ENCODE data around the gene MFN2. TPM values are rescaled to one million over a fixed set of nuclear protein-coding genes. Genes with fewer than 3 reads are reported as not detected.
A peak's percentile ranks its signal among the peaks of the same experiment; 100 is the strongest.
"Not testable (repeated sequence)": the region's sequence is repeated elsewhere in the genome, so short reads cannot be mapped to it uniquely, and the experiment has no call there.

Gene MFN2
- total RNA-seq, 1 donor from 2014 or later = 37.6 TPM

GRCh38 chr1:12031039-12031980 lies 51.1 kb downstream of the MFN2 start:
- H3K4me1 ChIP-seq (ENCODE audit: control insufficient read depth in 3 of 3, insufficient read depth in 3 of 3, low read length in 3 of 3) = no peaks in the 10 kb centered on the region
- H3K27ac ChIP-seq (ENCODE audit: low read depth, low read length) = no peak overlapping the region
- no peaks in the 10 kb centered on the region for H3K9me3 ChIP-seq (ENCODE audit: control insufficient read depth in 3 of 3, low read length in 3 of 3)
- H3K36me3 ChIP-seq (ENCODE audit: control insufficient read depth in 3 of 3, insufficient read depth in 3 of 3, low read length in 3 of 3) = peaks cover 22 to 27% (median 26%) of the 10 kb centered on the region in 3 donors
- no peak overlapping the region for H3K4me3 ChIP-seq (ENCODE audit: low read length in 3 of 3)
- no peaks in the 10 kb centered on the region for H3K27me3 ChIP-seq (ENCODE audit: control insufficient read depth in 3 of 3, insufficient read depth in 3 of 3, low read length in 3 of 3)
- no peak overlapping the region for H3K9ac ChIP-seq (ENCODE audit: low read depth in 1 of 3, low read length in 3 of 3)

- Histone ChIP-seq H3K36me3 (ENCODE audit: control insufficient read depth in 3 of 3, insufficient read depth in 3 of 3, low read length in 3 of 3) (peaks cover 14 to 22% (median 21%) of the 10 kb centered on the region in 3 donors), H3K9ac (ENCODE audit: low read depth in 1 of 3, low read length in 3 of 3) (no peak overlapping the region), H3K4me1 (ENCODE audit: control insufficient read depth in 3 of 3, insufficient read depth in 3 of 3, low read length in 3 of 3) (no peaks in the 10 kb centered on the region), H3K27me3 (ENCODE audit: control insufficient read depth in 3 of 3, insufficient read depth in 3 of 3, low read length in 3 of 3) (no peaks in the 10 kb centered on the region), H3K4me3 (ENCODE audit: low read length in 3 of 3) (no peak overlapping the region), H3K9me3 (ENCODE audit: control insufficient read depth in 3 of 3, low read length in 3 of 3) (no peaks in the 10 kb centered on the region), H3K27ac (ENCODE audit: low read depth, low read length) (no peak overlapping the region)
Measured at GRCh38 chr1:12032161-12032621, 51.9 kb downstream of the MFN2 start.

- not testable (repeated sequence) for H3K4me3 ChIP-seq (ENCODE audit: low read length in 3 of 3); H3K27me3 ChIP-seq (ENCODE audit: control insufficient read depth in 3 of 3, insufficient read depth in 3 of 3, low read length in 3 of 3); H3K27ac ChIP-seq (ENCODE audit: low read depth, low read length); H3K4me1 ChIP-seq (ENCODE audit: control insufficient read depth in 3 of 3, insufficient read depth in 3 of 3, low read length in 3 of 3); H3K9ac ChIP-seq (ENCODE audit: low read depth in 1 of 3, low read length in 3 of 3); H3K9me3 ChIP-seq (ENCODE audit: control insufficient read depth in 3 of 3, low read length in 3 of 3)
- peaks cover 8 to 21% (median 17%) of the 10 kb centered on the region in 3 donors for H3K36me3 ChIP-seq (ENCODE audit: control insufficient read depth in 3 of 3, insufficient read depth in 3 of 3, low read length in 3 of 3)
Measured at GRCh38 chr1:12033441-12033840, 53.2 kb downstream of the MFN2 start.

GRCh38 chr1:12034381-12034801 lies 54.1 kb downstream of the MFN2 start:
- H3K4me1 ChIP-seq (ENCODE audit: control insufficient read depth in 3 of 3, insufficient read depth in 3 of 3, low read length in 3 of 3) = no peaks in the 10 kb centered on the region
- no peak overlapping the region for H3K9ac ChIP-seq (ENCODE audit: low read depth in 1 of 3, low read length in 3 of 3)
- peaks cover 8 to 13% (median 12%) of the 10 kb centered on the region in 3 donors for H3K36me3 ChIP-seq (ENCODE audit: control insufficient read depth in 3 of 3, insufficient read depth in 3 of 3, low read length in 3 of 3)
- no peaks in the 10 kb centered on the region for H3K9me3 ChIP-seq (ENCODE audit: control insufficient read depth in 3 of 3, low read length in 3 of 3)
- peak overlapping the region; percentile 15 for H3K27ac ChIP-seq (ENCODE audit: low read depth, low read length)
- H3K27me3 ChIP-seq (ENCODE audit: control insufficient read depth in 3 of 3, insufficient read depth in 3 of 3, low read length in 3 of 3) = no peaks in the 10 kb centered on the region
- H3K4me3 ChIP-seq (ENCODE audit: low read length in 3 of 3) = no peak overlapping the region

- no peaks in the 10 kb centered on the region for H3K27me3 ChIP-seq (ENCODE audit: control insufficient read depth in 3 of 3, insufficient read depth in 3 of 3, low read length in 3 of 3)
- H3K36me3 ChIP-seq (ENCODE audit: control insufficient read depth in 3 of 3, insufficient read depth in 3 of 3, low read length in 3 of 3) = peaks cover 5 to 10% (median 5%) of the 10 kb centered on the region in 3 donors
- no peaks in the 10 kb centered on the region for H3K9me3 ChIP-seq (ENCODE audit: control insufficient read depth in 3 of 3, low read length in 3 of 3)
- H3K4me3 ChIP-seq (ENCODE audit: low read length in 3 of 3) = no peak overlapping the region
- H3K27ac ChIP-seq (ENCODE audit: low read depth, low read length) = no peak overlapping the region
- H3K9ac ChIP-seq (ENCODE audit: low read depth in 1 of 3, low read length in 3 of 3) = no peak overlapping the region
- H3K4me1 ChIP-seq (ENCODE audit: control insufficient read depth in 3 of 3, insufficient read depth in 3 of 3, low read length in 3 of 3) = no peaks in the 10 kb centered on the region
Measured at GRCh38 chr1:12035312-12035711, 55.1 kb downstream of the MFN2 start.

GRCh38 chr1:12037486-12038355 lies 57.5 kb downstream of the MFN2 start:
- H3K4me3 ChIP-seq (ENCODE audit: low read length in 3 of 3) = no peak overlapping the region
- no peak overlapping the region for H3K9ac ChIP-seq (ENCODE audit: low read depth in 1 of 3, low read length in 3 of 3)
- H3K36me3 ChIP-seq (ENCODE audit: control insufficient read depth in 3 of 3, insufficient read depth in 3 of 3, low read length in 3 of 3) = no peaks in the 10 kb centered on the region
- no peak overlapping the region for H3K27ac ChIP-seq (ENCODE audit: low read depth, low read length)
- no peaks in the 10 kb centered on the region for H3K9me3 ChIP-seq (ENCODE audit: control insufficient read depth in 3 of 3, low read length in 3 of 3)
- H3K4me1 ChIP-seq (ENCODE audit: control insufficient read depth in 3 of 3, insufficient read depth in 3 of 3, low read length in 3 of 3) = no peaks in the 10 kb centered on the region
- H3K27me3 ChIP-seq (ENCODE audit: control insufficient read depth in 3 of 3, insufficient read depth in 3 of 3, low read length in 3 of 3) = no peaks in the 10 kb centered on the region

- Histone ChIP-seq H3K9me3 (ENCODE audit: control insufficient read depth in 3 of 3, low read length in 3 of 3) (no peaks in the 10 kb centered on the region), H3K36me3 (ENCODE audit: control insufficient read depth in 3 of 3, insufficient read depth in 3 of 3, low read length in 3 of 3) (no peaks in the 10 kb centered on the region), H3K4me3 (ENCODE audit: low read length in 3 of 3) (no peak overlapping the region), H3K4me1 (ENCODE audit: control insufficient read depth in 3 of 3, insufficient read depth in 3 of 3, low read length in 3 of 3) (no peaks in the 10 kb centered on the region), H3K27ac (ENCODE audit: low read depth, low read length) (no peak overlapping the region), H3K9ac (ENCODE audit: low read depth in 1 of 3, low read length in 3 of 3) (no peak overlapping the region), H3K27me3 (ENCODE audit: control insufficient read depth in 3 of 3, insufficient read depth in 3 of 3, low read length in 3 of 3) (no peaks in the 10 kb centered on the region)
Measured at GRCh38 chr1:12038356-12039163, 58.3 kb downstream of the MFN2 start.

GRCh38 chr1:12039164-12039525 lies 58.9 kb downstream of the MFN2 start:
- Histone ChIP-seq H3K36me3 (ENCODE audit: control insufficient read depth in 3 of 3, insufficient read depth in 3 of 3, low read length in 3 of 3) (no peaks in the 10 kb centered on the region), H3K27me3 (ENCODE audit: control insufficient read depth in 3 of 3, insufficient read depth in 3 of 3, low read length in 3 of 3) (no peaks in the 10 kb centered on the region), H3K9me3 (ENCODE audit: control insufficient read depth in 3 of 3, low read length in 3 of 3) (no peaks in the 10 kb centered on the region), H3K27ac (ENCODE audit: low read depth, low read length) (no peak overlapping the region), H3K4me1 (ENCODE audit: control insufficient read depth in 3 of 3, insufficient read depth in 3 of 3, low read length in 3 of 3) (no peaks in the 10 kb centered on the region), H3K9ac (ENCODE audit: low read depth in 1 of 3, low read length in 3 of 3) (no peak overlapping the region), H3K4me3 (ENCODE audit: low read length in 3 of 3) (no peak overlapping the region)

- not testable (repeated sequence) for H3K4me1 ChIP-seq (ENCODE audit: control insufficient read depth in 3 of 3, insufficient read depth in 3 of 3, low read length in 3 of 3); H3K36me3 ChIP-seq (ENCODE audit: control insufficient read depth in 3 of 3, insufficient read depth in 3 of 3, low read length in 3 of 3); H3K27ac ChIP-seq (ENCODE audit: low read depth, low read length); H3K27me3 ChIP-seq (ENCODE audit: control insufficient read depth in 3 of 3, insufficient read depth in 3 of 3, low read length in 3 of 3); H3K4me3 ChIP-seq (ENCODE audit: low read length in 3 of 3); H3K9ac ChIP-seq (ENCODE audit: low read depth in 1 of 3, low read length in 3 of 3); H3K9me3 ChIP-seq (ENCODE audit: control insufficient read depth in 3 of 3, low read length in 3 of 3)
Measured at GRCh38 chr1:12039824-12040456, 59.7 kb downstream of the MFN2 start.

Measured in skeletal muscle tissue (tissue), 4 donors.